H1 (cell line): ENCODE results near the gene CEP57L1. TPM values are rescaled to one million over a fixed set of nuclear protein-coding genes. Genes with fewer than 3 reads are reported as not detected.

Source experiments
- CTCF ChIA-PET: fragments of 300-600 bp; sonication (Branson Sonifier 250); formaldehyde crosslinking; loops from one replicate; lab custom pipeline; 2021; ENCODE audit not compliant: partially characterized antibody; lab: Charles Lee
- POLR2A ChIA-PET: fragments of 300-600 bp; sonication (Branson Sonifier 250); formaldehyde crosslinking; loops from one replicate; lab custom pipeline; 2021; ENCODE audit warnings: inconsistent platforms; ENCODE audit not compliant: partially characterized antibody; lab: Charles Lee
- DNase-seq, 2 experiments: peaks; one replicate each; pipeline versions ENCODE4 v3.0.0 to v3.0.0-alpha.2; 2010 to 2022; ENCODE audit warnings: low spot score in 2 of 2, low read depth in 1 of 2, mixed read lengths in 1 of 2
- FAIRE-seq: peaks from 2 replicates; lab custom pipeline; 2011; peaks lifted over from hg19 to GRCh38; lab: Jason Lieb, UNC
- H2AFZ ChIP-seq: 2 replicates; pipeline ENCODE4 v1.8.1; 2012; ENCODE audit warnings: low read length, inconsistent platforms
- H2AK5ac ChIP-seq: 2 replicates; pipeline ENCODE4 v1.6.1; 2013; ENCODE audit warnings: low read depth, low read length
- H2BK120ac ChIP-seq: replicated peaks from 2 replicates; pipeline ENCODE3; 2013; ENCODE audit warnings: low read depth, low read length, inconsistent platforms
- H2BK12ac ChIP-seq: 2 replicates; pipeline ENCODE4 v1.6.1; 2013; ENCODE audit warnings: low read depth, low read length
- H2BK15ac ChIP-seq: 2 replicates; pipeline ENCODE4 v1.6.1; 2013; ENCODE audit warnings: low read length
- H2BK20ac ChIP-seq: 2 replicates; pipeline ENCODE4 v1.6.1; 2013; ENCODE audit warnings: low read length
- H2BK5ac ChIP-seq: 2 replicates; pipeline ENCODE4 v1.6.1; 2013; ENCODE audit warnings: low read depth, low read length
- H3K14ac ChIP-seq: 2 replicates; pipeline ENCODE4 v1.6.1; 2013; ENCODE audit warnings: inconsistent platforms; ENCODE audit not compliant: insufficient read length
- H3K18ac ChIP-seq: 2 replicates; pipeline ENCODE4 v1.6.1; 2013; ENCODE audit warnings: low read length; ENCODE audit errors: extremely low read depth
- H3K23ac ChIP-seq: 2 replicates; pipeline ENCODE4 v1.6.1; 2013; ENCODE audit warnings: inconsistent platforms; ENCODE audit not compliant: insufficient read length
- H3K23me2 ChIP-seq: 2 replicates; pipeline ENCODE4 v1.6.1; 2013; ENCODE audit warnings: low read depth, low read length
- H3K27ac ChIP-seq: 2 replicates; pipeline ENCODE4 v1.6.1; 2011; ENCODE audit warnings: low read depth, low read length, inconsistent platforms
- H3K27me3 ChIP-seq, 4 experiments: replicated peaks in 1 of 4; 1 replicate in 1 of 4; 2 replicates in 3 of 4; pipeline versions ENCODE4 v1.6.1 to v1.8.1; 2011 to 2013; ENCODE audit warnings: low read length in 3 of 4, mild to moderate bottlenecking in 3 of 4, inconsistent platforms in 2 of 4, mixed read lengths in 2 of 4, moderate library complexity in 1 of 4; ENCODE audit not compliant: control insufficient read depth in 3 of 4, insufficient read depth in 3 of 4; ENCODE audit errors: extremely low read depth in 1 of 4
- H3K36me3 ChIP-seq, 4 experiments: 2 replicates each; pipeline versions ENCODE4 v1.6.1 to v1.8.1; 2011 to 2013; ENCODE audit warnings: mild to moderate bottlenecking in 4 of 4, low read length in 3 of 4, moderate library complexity in 2 of 4, control low read depth in 1 of 4, inconsistent platforms in 1 of 4; ENCODE audit not compliant: insufficient read depth in 4 of 4, control insufficient read depth in 2 of 4
- H3K4ac ChIP-seq: replicated peaks from 2 replicates; pipeline ENCODE3; 2013; ENCODE audit warnings: low read length, low read depth, mixed read lengths, inconsistent platforms; ENCODE audit not compliant: insufficient read length
- H3K4me1 ChIP-seq, 4 experiments: replicated peaks in 1 of 4; 1 replicate in 1 of 4; 2 replicates in 3 of 4; pipeline versions ENCODE4 v1.6.1 to v1.8.1; 2011 to 2013; ENCODE audit warnings: low read length in 3 of 4, inconsistent platforms in 2 of 4, mixed read lengths in 1 of 4; ENCODE audit not compliant: insufficient read depth in 4 of 4, control insufficient read depth in 3 of 4
- H3K4me2 ChIP-seq, 2 experiments: 2 replicates each; pipeline versions ENCODE4 v1.6.1 to v1.8.1; 2011 to 2013; ENCODE audit warnings: low read depth in 2 of 2, low read length in 2 of 2, control low read depth in 1 of 2, inconsistent platforms in 1 of 2, mild to moderate bottlenecking in 1 of 2; ENCODE audit not compliant: insufficient read depth in 1 of 2
- H3K4me3 ChIP-seq, 4 experiments: fragments of 200-600, 300-600 bp in 1 of 4; sonication (generic), shearing (Covaris generic), sonication (Bioruptor Twin) in 1 of 4; 2 replicates each; pipeline versions ENCODE4 v1.5.1 to v1.8.1; 2011 to 2016; ENCODE audit warnings: low read length in 4 of 4, low read depth in 3 of 4, control low read depth in 2 of 4, inconsistent platforms in 2 of 4, mild to moderate bottlenecking in 2 of 4, mixed read lengths in 1 of 4, moderate library complexity in 1 of 4; ENCODE audit not compliant: insufficient read depth in 2 of 4; ENCODE audit errors: extremely low read depth in 1 of 4
- H3K56ac ChIP-seq: replicated peaks from 2 replicates; pipeline ENCODE3; 2013; ENCODE audit warnings: low read depth, mild to moderate bottlenecking, mixed read lengths, low read length, inconsistent platforms; ENCODE audit not compliant: insufficient read length
- H3K79me1 ChIP-seq: 2 replicates; pipeline ENCODE4 v1.6.1; 2013; ENCODE audit warnings: low read depth, low read length, control low read depth
- H3K79me2 ChIP-seq, 2 experiments: 2 replicates each; pipeline versions ENCODE4 v1.6.1 to v1.8.1; 2012 to 2013; ENCODE audit warnings: low read length in 2 of 2, mild to moderate bottlenecking in 2 of 2, inconsistent platforms in 1 of 2; ENCODE audit not compliant: insufficient read depth in 2 of 2, control insufficient read depth in 1 of 2
- H3K9ac ChIP-seq, 4 experiments: replicated peaks in 1 of 4; 1 replicate in 1 of 4; 2 replicates in 3 of 4; pipeline versions ENCODE4 v1.6.1 to v1.8.1; 2011 to 2013; ENCODE audit warnings: low read depth in 3 of 4, low read length in 3 of 4, control low read depth in 2 of 4, mild to moderate bottlenecking in 2 of 4, moderate library complexity in 2 of 4, inconsistent platforms in 1 of 4; ENCODE audit errors: extremely low read depth in 1 of 4
- H3K9me3 ChIP-seq, 2 experiments: 2 replicates each; pipeline versions ENCODE4 v1.6.1 to v1.8.1; 2012 to 2013; ENCODE audit warnings: mild to moderate bottlenecking in 2 of 2, moderate library complexity in 2 of 2, control low read depth in 1 of 2, inconsistent platforms in 1 of 2, low read depth in 1 of 2, low read length in 1 of 2, mixed read lengths in 1 of 2; ENCODE audit not compliant: insufficient read depth in 2 of 2
- H4K20me1 ChIP-seq, 2 experiments: replicated peaks in 1 of 2; 2 replicates each; pipeline versions ENCODE3 to v1.8.1; 2011 to 2013; ENCODE audit warnings: inconsistent platforms in 2 of 2, low read length in 2 of 2, mild to moderate bottlenecking in 1 of 2; ENCODE audit not compliant: insufficient read depth in 2 of 2, control insufficient read depth in 1 of 2
- H4K5ac ChIP-seq: 2 replicates; pipeline ENCODE4 v1.6.1; 2013; ENCODE audit warnings: low read length, low read depth, mixed read lengths, inconsistent platforms; ENCODE audit not compliant: insufficient read length
- H4K8ac ChIP-seq: 2 replicates; pipeline ENCODE4 v1.8.0; 2013; ENCODE audit warnings: mild to moderate bottlenecking, moderate library complexity, low read length, inconsistent platforms; ENCODE audit not compliant: insufficient read depth; ENCODE audit errors: extremely low read depth
- H4K91ac ChIP-seq: replicated peaks from 2 replicates; pipeline ENCODE3; 2013; ENCODE audit warnings: low read length, mixed read lengths, inconsistent platforms; ENCODE audit not compliant: insufficient read length
- BACH1 ChIP-seq: IDR thresholded peaks from 2 replicates; pipeline ENCODE4 v1.6.1; 2012; ENCODE audit warnings: low read length, improper control_type of control experiment
- EZH2 ChIP-seq: fragments of 200-600 bp; sonication (generic); IDR thresholded peaks from 2 replicates; pipeline ENCODE4 v1.7.1; 2012; ENCODE audit warnings: low read depth, mild to moderate bottlenecking, moderate library complexity, low read length, inconsistent platforms; ENCODE audit not compliant: severe bottlenecking
- HDAC2 ChIP-seq, 2 experiments: fragments of 300-600 bp in 1 of 2; sonication (generic) in 1 of 2; IDR thresholded peaks; 2 replicates each; pipeline ENCODE4 v1.6.1; 2011 to 2012; ENCODE audit warnings: low read depth in 2 of 2, low read length in 2 of 2, mild to moderate bottlenecking in 2 of 2, moderate library complexity in 2 of 2, borderline replicate concordance in 1 of 2, inconsistent platforms in 1 of 2
- RAD21 ChIP-seq, 2 experiments: IDR thresholded peaks in 1 of 2; conservative IDR thresholded peaks in 1 of 2; 2 replicates each; pipeline ENCODE4 v1.6.1; 2011; ENCODE audit warnings: low read depth in 2 of 2, low read length in 2 of 2, improper control_type of control experiment in 1 of 2, inconsistent platforms in 1 of 2, mild to moderate bottlenecking in 1 of 2, moderate library complexity in 1 of 2
- SAP30 ChIP-seq: fragments of 300-600 bp; sonication (generic); IDR thresholded peaks from 2 replicates; pipeline ENCODE4 v1.7.1; 2012; ENCODE audit warnings: low read length, moderate library complexity, mild to moderate bottlenecking, inconsistent platforms; ENCODE audit not compliant: insufficient read depth, insufficient replicate concordance
- SIN3A ChIP-seq, 2 experiments: IDR thresholded peaks in 1 of 2; conservative IDR thresholded peaks in 1 of 2; 2 replicates each; pipeline ENCODE4 v1.6.1; 2011 to 2012; ENCODE audit warnings: low read length in 2 of 2, improper control_type of control experiment in 1 of 2, low read depth in 1 of 2, mild to moderate bottlenecking in 1 of 2
- SP2 ChIP-seq: IDR thresholded peaks from 2 replicates; pipeline ENCODE4 v1.6.1; 2012; ENCODE audit warnings: mild to moderate bottlenecking, low read length, inconsistent platforms
- SRF ChIP-seq: IDR thresholded peaks from 2 replicates; pipeline ENCODE4 v1.6.1; 2011; ENCODE audit warnings: mild to moderate bottlenecking, low read depth, low read length, moderate library complexity
- WGBS, 2 experiments: shearing (Covaris generic) in 1 of 2; methylation state at CpG; one replicate each; pipeline versions ENCODE4 v1.1.6 to v1.1.7; 2013 to 2015; ENCODE audit warnings: low lambda C conversion rate in 2 of 2, mixed read lengths in 2 of 2, inconsistent platforms in 1 of 2, low coverage in 1 of 2, missing lambda C conversion rate in 1 of 2; ENCODE audit not compliant: insufficient replicate concordance in 2 of 2, insufficient coverage in 1 of 2, insufficient read length in 1 of 2; ENCODE audit errors: extremely low coverage in 1 of 2, missing lambda C conversion rate in 1 of 2; 5-methylcytosine and 5-hydroxymethylcytosine counted together
- polyA plus RNA-seq, 7 experiments: library from polyadenylated mRNA; depleted of rRNA in 3 of 7; stranded (reverse) in 5 of 7; unstranded in 2 of 7; fragments of >200 nt in 5 of 7; fragments of 200-250 nt in 2 of 7; gene quantifications; 1 replicate in 5 of 7; 2 replicates in 1 of 7; 4 replicates in 1 of 7; pipeline versions ENCODE4 v1.2.1 to v1.2.3, GENCODE V29; 2011 to 2013; ENCODE audit warnings: missing spikeins in 2 of 7, mixed read lengths in 2 of 7
- total RNA-seq: library from RNA; stranded (reverse); fragmentation: NEBNext Ultra II Directional; extraction: Animal tissue kit (Norgen Biotek cat#: 25700); gene quantifications from 2 replicates; pipeline ENCODE4 v1.2.1, GENCODE V29; 2021
- TF ChIP-seq, protein P1 (sequence below): IDR thresholded peaks from 2 replicates; pipeline ENCODE4 v1.6.1; 2012; ENCODE audit warnings: low read length, inconsistent platforms
- TF ChIP-seq, protein P2 (sequence below): IDR thresholded peaks from 2 replicates; pipeline ENCODE4 v1.6.1; 2012; ENCODE audit warnings: inconsistent platforms

The CEP57L1 gene
- total and polyA plus RNA-seq, 2 of the 8 experiments (the other 6 are each of a cell fraction or from before 2014, with no cell fraction given), result 3.6 to 11.5 TPM

DNA sequence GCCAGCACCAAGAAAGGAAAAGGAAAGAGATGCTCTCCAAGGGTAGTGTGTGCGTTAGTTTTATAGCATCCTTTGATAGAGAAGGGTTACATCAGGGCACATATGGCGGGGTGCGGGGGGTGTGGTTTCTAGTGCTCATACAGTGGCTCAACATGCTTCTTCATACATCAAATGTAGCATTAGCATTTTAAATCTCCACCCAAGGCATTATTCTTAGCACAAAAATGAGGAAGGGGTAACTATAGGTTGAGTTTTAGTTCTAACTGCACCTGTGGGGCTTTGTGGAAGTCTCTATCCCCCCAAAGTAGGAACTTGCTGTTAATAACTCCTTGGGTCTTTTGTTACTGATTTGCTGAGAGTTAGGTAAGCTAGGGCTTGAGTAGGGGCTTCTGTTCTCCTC lies 89.3 kb downstream of the CEP57L1 start:
- Histone ChIP-seq H4K20me1 (no peaks in the 10 kb centered on the region), H3K9me3 (no peaks in the 10 kb centered on the region), H2BK120ac (no peak overlapping the region), H3K4me2 (no peak overlapping the region), H3K23me2 (no peaks in the 10 kb centered on the region), H3K4ac (no peak overlapping the region), H3K56ac (no peak overlapping the region), H4K5ac (no peak overlapping the region), H3K27me3 (peaks cover 0 to 1% (median 0%) of the 10 kb centered on the region in 4 experiments; a peak in 1 of 7 replicates), H4K91ac (no peak overlapping the region), H2BK12ac (no peak overlapping the region), H2AFZ (no peak overlapping the region), H2BK15ac (no peak overlapping the region), H3K4me3 (no peak overlapping the region), H3K27ac (no peak overlapping the region), H3K36me3 (no peaks in the 10 kb centered on the region), H3K79me1 (no peaks in the 10 kb centered on the region), H3K4me1 (peaks cover 0 to 7% (median 2%) of the 10 kb centered on the region in 4 experiments; a peak in 2 of 7 replicates), H3K14ac (no peak overlapping the region), H3K79me2 (no peaks in the 10 kb centered on the region), H3K9ac (no peak overlapping the region), H2BK5ac (no peak overlapping the region), H4K8ac (no peak overlapping the region), H3K23ac (no peak overlapping the region), H2BK20ac (no peak overlapping the region), H2AK5ac (no peak overlapping the region), H3K18ac (no peak overlapping the region)
- WGBS, 2 experiments, result 58% methylated on average over 3 of the region's 3 CpGs; no CpG with 5 or more reads in 1 of the 2 experiments
- CTCF ChIA-PET, result interaction anchor here (0.9 to 4.5 kb wide), 5 partner anchors 21 to 228 kb away, joined by 3 to 43 read pairs (median 5); no protein-coding TSS in a partner anchor
- DNase-seq (no peak), FAIRE-seq (no peak)
- POLR2A ChIA-PET, result no interaction called here
- TF ChIP-seq, protein P1, sequence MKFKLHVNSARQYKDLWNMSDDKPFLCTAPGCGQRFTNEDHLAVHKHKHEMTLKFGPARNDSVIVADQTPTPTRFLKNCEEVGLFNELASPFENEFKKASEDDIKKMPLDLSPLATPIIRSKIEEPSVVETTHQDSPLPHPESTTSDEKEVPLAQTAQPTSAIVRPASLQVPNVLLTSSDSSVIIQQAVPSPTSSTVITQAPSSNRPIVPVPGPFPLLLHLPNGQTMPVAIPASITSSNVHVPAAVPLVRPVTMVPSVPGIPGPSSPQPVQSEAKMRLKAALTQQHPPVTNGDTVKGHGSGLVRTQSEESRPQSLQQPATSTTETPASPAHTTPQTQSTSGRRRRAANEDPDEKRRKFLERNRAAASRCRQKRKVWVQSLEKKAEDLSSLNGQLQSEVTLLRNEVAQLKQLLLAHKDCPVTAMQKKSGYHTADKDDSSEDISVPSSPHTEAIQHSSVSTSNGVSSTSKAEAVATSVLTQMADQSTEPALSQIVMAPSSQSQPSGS, result no peak
- no peak for TF ChIP-seq SIN3A (conservative IDR thresholded peaks at IDR 0.05 in 1 of 2, IDR thresholded peaks at IDR 0.05 in 1 of 2; ENCODE audit: low read depth in 1 of 2, low read length in 2 of 2)
- no peak for TF ChIP-seq SP2
- no peak for TF ChIP-seq BACH1
- no peak for TF ChIP-seq EZH2
- TF ChIP-seq SAP30, result no peak
- no peak for TF ChIP-seq SRF
- TF ChIP-seq HDAC2 (IDR thresholded peaks at IDR 0.05; ENCODE audit: borderline replicate concordance in 1 of 2, low read depth in 2 of 2, low read length in 2 of 2), result no peak
- TF ChIP-seq RAD21 (IDR thresholded peaks at IDR 0.05 in 1 of 2, conservative IDR thresholded peaks at IDR 0.05 in 1 of 2; ENCODE audit: low read depth in 2 of 2, low read length in 2 of 2), result no peak
- TF ChIP-seq, protein P2, sequence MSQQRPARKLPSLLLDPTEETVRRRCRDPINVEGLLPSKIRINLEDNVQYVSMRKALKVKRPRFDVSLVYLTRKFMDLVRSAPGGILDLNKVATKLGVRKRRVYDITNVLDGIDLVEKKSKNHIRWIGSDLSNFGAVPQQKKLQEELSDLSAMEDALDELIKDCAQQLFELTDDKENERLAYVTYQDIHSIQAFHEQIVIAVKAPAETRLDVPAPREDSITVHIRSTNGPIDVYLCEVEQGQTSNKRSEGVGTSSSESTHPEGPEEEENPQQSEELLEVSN, result no peak
